Retina (tissue), 1 donor: ENCODE measurements around the gene PPDPF.

ENCODE experiments used
- DNase-seq: peaks from one replicate; pipeline ENCODE4 v3.0.0-alpha.2; 2016

PPDPF gene

GRCh38 chr20:63487781-63488241, 32.8 kb upstream of the PPDPF start:
- DNase-seq: peak; percentile 18

DNA sequence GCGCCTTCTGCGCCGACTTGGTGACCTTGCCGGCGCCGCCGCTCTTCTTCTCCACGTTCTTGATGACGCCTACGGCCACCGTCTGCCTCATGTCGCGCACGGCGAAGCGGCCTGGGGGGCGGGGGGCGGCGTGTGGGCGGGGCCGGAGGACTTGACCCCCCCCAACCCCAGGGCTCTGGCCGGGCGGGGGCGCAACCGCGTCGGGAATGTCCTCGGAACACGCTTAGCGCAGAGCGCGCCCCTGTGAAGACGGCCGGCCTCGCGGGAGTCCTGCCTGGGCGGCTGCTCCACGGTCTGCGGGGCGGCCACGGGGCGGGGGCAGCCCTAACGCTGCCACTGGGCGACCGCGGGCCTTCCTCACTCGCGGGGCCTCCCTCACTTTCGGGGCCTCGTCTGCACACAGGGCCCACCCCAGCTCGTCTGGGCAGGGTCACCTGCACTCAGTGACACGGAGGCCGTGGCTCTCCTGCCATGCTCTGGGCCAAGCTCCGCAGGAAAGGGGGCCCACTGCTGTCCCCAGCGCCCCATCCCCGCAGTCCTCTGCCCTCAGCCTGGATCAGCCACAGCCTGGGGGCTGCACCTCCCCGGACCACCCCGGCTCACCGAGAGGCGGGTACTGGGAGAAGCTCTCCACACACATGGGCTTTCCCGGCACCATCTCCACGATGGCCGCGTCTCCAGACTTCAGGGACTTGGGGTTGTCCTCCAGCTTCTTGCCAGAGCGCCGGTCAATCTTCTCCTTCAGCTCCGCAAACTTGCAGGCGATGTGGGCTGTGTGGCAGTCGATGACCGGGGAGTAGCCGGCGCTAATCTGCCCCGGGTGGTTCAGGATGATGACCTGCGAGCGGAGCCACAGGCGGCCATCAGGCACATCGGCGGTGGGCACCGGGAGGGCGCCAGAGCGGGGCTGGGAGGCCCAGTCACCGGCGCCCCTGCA, 32.0 kb upstream of the PPDPF start:
- DNase-seq: peak; percentile 50

DNA sequence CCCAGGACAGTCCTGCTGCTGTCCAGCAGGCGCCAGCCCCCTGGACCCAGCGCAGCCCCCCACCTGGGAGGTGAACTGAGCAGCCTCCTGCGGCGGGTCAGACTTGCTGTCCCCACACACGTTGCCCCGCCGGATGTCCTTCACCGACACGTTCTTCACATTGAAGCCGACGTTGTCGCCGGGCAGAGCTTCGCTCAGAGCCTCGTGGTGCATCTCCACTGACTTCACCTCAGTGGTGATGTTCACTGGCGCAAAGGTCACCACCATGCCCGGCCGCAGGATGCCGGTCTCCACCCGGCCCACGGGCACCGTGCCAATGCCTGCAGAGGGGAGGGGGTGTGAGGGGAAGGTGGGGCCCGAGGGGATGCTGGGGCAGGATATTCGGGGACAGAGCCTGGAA, 30.1 kb upstream of the PPDPF start:
- peak; percentile 1 for DNase-seq

DNA sequence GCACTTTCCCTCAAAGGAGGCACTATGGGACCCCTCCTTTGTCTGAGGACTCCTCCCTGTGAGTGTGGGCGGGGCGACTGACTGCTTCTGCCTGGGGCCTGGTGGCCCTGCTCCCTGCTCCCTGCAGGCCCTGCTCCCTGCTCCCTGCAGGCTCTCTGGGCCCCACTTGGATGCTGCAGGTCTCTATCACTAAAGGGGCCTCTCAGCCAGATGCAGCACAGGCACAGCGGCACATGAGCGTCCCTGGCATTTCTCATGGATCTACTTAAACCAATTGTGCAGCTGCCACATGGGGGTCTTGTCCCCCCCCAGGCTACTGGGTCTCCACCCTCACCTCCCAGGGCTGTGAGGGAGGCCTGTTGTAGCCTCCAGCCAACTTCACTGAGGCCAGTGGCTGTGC, 29.5 kb upstream of the PPDPF start:
- DNase-seq: peak; percentile 0

- DNase-seq: no peak
Measured at GRCh38 chr20:63491635-63492230, 28.8 kb upstream of the PPDPF start.

DNA sequence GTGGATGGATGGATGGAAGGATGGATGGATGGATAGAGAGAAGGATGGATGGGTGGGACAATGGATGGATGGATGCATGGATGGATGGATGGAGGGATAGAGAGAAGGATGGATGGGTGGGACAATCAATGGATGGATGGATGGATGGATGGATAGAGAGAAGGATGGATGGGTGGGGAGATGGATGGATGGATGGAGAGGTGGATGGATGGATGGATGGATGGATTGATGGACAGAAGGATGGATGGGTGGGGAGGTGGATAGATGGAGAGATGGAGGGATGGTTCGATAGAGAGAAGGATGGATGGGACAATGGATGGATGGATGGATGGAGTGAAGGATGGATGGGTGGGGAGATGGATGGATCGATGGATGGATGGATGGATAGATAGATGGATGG, 28.0 kb upstream of the PPDPF start:
- DNase-seq: no peak

GRCh38 chr20:63492982-63493381, 27.6 kb upstream of the PPDPF start:
- no peak for DNase-seq

GRCh38 chr20:63493563-63494020, 27.0 kb upstream of the PPDPF start:
- DNase-seq: no peak

GRCh38 chr20:63494084-63494419, 26.5 kb upstream of the PPDPF start:
- no peak for DNase-seq

DNA sequence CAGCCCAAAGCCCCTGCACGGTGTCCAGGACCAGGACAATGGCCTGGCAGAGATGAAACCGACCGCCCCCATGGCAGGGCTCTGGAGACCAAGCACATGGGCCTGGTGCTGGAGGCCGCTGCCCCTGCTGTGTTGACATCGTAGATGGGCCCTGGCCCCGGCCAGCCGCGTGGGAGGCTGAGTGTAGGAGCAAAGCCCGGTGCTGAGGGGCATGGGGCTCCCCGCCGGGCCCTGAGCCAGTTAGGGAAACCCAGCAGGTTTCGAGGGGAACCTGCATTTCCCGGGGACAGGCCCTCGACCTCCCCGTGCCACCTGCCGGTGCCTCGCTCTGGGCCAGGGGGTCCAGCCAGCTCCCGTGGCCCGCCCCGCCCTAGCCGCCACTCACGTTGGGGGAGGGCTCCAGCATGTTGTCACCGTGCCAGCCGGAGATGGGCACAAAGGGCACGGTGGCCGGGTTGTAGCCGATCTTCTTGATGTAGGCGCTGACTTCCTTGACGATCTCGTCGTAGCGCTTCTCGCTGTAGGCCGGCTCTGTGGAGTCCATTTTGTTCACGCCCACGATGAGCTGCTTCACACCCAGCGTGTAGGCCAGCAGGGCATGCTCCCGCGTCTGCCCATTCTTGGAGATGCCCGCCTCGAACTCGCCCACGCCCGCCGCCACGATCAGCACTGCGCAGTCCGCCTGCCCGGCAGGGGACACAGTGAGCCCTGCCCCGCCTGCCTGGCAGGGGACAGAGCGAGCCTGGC, 26.0 kb upstream of the PPDPF start:
- peak; percentile 1 for DNase-seq

DNA sequence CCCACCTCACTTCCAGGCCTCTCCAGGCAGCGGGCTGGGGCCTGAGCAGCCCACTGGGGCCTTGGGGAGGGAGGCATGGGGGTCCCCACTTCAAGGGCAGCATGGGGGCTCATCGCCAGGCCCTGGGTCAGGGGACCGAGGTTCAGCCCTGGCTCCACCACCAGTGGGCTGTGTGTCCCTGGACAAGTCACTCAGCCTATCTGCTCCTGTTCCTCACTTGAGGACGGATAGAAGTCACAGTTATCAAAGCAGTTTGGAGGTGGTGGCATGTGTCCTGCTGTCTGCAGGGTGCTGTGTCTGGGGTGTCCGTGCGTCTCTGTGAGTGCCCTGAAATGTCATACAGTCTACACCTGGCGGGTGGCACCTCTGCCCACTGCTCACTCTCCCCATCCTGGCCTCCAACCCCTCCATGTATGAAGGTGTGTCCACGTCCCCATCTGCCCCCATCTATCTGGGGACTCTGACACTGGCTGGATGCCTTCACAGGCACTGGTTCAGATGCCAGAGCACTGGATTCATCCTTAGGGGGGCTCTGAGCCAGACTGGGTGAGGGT, 25.3 kb upstream of the PPDPF start:
- peak; percentile 0 for DNase-seq

DNA sequence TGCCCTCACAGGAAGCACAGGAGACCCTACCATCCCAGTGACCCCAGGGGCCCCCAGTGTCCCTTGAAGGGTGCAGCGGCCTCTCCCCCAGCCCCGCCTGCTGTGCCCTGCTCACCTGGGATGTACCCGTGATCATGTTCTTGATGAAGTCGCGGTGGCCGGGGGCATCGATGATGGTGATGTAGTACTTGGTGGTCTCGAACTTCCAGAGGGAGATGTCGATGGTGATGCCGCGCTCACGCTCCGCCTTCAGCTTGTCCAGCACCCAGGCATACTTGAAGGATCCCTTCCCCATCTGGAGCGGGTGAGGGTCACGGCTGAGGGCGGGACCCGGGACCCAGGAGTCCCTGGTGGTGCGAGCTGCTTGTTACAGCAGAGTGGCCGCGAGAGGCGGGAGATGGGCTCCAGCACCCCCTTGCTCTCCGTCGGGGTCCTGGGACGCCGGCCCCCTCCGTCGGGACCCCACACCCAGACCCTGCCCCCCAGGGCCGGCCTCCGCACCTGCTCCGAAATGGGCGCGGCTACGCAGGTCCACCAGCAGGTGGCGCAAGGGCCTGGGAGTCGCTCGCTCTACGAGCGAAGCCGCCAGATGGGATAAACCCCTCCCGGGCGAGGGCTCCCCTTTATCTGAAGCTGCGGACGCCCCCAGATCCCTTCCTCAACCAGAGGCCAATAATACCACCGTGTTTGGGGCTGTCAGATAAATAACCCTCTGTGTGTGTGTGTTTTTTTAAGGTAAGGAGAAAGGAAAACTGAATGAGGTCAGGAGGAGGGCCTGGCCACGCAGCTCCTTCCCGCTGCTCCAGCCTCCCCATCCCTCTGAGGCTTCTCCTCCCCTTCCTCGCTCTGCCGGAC, 24.6 kb upstream of the PPDPF start:
- DNase-seq: peak; percentile 90

DNA sequence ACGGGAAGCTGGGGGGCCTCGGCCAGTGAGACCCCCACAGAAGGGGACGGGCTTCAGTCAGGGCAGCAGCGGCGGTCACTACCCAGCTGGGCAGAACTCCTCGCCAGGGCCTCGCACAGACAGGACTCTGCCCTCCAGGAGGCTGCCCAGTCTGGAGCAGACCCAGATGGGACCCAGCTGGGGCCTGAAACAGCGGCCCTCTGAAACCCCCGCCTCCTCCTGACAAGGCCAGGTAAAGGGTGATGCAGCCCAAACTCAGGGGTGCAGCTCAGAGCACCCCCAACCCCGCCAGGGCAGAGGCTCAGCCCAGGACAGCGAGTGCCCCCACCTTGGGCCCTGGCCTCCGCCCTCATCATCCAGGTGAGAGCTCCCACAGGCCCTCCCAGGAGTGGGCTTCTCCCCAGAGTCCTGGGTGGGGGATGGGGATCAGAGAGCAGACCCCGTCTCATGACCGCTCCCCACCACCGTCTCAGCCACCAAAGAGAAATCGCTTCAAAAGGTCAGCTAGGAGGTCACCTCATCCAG, 23.9 kb upstream of the PPDPF start:
- DNase-seq: no peak

DNA sequence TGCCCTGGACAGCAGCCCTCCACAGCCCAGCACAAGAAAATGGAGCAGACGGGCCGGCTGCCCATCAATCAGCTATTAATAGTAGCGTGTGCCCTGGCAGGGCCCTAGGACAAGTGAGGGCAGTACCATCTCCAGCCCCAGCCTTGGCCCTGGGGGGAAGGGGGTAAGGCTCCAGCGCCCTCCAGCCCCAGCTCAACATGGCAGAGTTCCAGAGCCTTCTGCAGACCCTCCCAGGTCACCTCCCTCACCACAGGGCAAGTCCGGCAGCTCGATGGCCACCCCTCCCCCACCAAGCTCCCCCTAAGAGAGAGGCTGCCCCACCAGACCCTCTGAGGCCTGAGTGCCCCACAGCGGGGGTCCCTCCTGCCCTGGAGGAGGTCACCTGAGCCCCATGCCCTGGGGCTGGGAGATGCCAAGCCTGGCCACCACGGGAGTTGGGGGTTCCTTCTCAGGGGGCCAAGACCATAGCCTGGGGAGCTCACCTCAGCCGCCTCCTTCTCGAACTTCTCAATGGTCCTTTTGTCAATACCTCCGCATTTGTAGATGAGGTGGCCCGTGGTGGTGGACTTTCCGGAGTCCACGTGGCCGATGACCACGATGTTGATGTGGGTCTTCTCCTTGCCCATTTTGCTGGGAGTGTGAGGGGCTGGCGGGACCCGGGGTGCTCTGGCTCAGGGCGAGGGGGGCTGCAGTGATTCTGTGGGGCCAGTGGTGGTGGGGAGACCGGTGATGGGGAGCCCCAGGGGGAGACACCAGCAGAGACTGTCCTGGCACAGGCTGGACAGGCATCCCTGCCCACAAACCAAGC, 23.2 kb upstream of the PPDPF start:
- DNase-seq: peak; percentile 27

DNA sequence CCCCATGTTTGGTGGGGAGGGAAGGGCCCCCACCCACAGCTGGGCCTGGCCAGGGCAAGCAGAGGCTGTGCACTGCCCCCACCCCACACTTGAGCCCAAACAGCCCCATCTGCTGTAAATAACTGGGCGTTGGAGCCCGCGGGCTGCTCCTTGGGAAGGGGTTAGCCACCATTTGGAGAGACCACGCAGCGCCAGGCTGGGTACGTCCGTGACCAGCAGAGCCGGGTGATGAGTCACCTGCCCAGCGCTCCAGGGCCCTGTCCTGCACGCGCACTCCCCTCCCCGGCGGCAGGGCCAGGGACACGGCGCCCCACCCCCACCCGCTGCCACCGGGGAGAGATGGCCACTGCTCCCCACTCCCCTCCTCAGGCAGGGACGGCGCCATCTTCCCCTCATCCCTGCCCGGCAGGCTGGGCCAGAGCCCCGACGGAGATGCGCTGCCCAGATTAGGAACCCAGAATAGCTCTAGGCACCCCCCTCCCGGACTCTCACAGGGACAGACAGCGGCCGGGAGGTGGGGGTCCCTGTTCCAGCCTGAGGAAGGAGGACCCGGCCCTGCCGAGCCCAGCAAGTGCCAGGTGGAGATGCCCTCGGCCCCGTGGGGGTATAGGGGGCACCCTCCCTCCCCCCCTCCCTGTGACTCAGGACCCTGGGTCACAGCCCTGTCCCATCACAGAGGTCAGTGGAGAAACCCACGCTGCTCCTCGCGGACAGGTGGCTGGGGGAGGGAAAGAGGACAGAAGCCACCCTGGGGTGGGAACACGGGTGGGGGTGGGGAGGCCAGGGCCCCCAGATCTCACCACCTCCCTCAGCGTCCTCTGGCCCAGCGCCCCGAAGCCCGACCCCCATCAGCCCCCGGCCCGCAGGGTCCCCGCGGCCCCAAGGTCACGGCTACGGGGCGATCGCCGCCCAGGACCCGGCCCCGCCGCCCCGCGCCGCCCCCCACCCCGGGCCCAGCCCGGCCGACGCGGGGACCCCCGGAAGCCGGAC, 22.3 kb upstream of the PPDPF start:
- peak; percentile 47 for DNase-seq

DNA sequence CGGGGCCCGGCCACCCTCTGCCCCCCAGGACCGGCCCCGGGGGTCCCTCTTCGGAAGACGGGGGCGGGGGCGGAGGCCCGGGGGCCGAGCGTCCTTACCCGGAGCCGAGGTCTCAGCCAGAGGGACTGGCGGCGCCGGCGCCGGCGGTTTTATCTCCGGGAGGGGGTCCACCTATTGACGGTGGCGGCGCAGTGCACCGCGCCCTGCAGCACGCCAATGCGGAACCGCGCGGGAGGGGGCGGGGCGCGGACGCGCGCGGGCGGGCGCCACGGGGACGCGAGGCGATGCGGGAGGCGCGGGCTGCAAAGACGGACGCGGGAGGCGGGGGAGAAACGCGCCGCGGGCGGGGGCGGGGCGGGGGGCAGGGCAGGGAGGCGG, 21.6 kb upstream of the PPDPF start, which contains the start of gene EEF1A2:
Gene EEF1A2 (minus strand): TSS at position 124 of the 378 bp plus-strand sequence. CDS start 1,320 bp downstream, outside the sequence.
- peak; percentile 19 for DNase-seq

DNA sequence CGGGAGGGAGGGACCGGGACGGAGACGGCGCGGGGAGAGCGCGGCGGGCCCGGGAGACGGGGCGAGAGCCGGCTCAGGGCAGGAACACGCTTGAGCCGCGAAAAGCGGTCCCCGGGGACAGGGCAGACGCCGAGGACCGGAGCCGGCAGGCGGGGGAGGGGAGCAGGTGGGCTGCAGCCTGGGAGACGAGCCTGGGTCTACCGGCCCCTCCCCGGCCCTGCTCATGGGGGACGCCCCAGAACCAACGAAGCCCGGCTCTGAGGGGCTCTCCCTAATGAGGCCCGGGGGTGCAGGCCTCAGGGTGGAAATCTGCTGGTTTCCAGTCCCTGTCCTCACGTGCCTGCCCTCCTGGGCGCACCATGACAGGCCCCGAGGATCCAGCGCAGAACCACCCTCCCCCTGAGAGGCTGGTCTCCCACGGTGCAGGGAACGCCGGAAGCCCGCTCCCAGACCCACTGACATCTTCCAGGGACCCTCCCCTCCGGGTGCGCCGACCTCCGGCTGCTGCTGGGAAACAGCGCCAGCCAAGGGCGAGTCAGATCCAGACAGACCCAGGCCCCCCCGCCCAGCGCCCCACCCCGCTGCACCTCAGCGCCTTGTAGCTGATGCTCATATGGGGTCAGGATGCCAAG, 21.1 kb upstream of the PPDPF start:
- DNase-seq: peak; percentile 77

DNA sequence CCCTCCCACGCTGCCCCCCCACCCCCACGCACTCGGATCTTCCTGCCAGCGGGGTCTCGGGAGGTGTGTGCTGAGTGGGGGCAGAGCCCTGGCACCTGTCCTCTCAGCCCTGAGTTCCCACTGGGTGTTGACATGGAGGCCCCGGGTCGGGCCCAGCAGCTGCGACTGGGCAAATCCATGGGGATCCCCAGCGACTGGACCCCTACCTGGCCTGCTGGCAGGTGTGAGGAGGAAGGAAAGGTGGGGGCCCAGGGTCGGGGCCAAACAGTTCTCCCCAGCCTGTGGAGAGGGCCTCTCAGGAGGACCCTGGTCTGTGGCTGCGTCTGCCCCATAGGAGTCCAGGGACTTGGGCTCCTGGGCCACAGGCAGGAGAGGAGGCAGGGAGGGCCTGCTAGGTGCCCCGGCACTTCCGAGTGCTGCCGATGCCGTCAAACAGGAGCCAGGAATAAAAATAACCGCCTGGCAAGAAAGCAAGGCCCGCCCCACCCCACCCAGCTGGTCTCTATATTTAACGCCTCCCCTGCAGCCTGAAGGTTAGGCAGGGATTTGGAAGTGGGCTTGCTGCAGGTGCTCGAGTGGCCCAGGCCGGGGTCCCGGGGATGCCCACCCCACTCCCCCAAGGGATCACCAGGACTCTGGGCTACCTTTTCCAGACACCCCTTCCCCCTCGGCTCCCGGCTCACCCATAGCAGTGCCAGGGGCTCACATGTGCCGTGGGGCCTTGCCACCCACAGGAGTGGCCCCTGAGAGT, 20.2 kb upstream of the PPDPF start:
- DNase-seq: no peak
